Effector CD8-positive, alpha-beta T cell (primary cell): ENCODE data around the gene FEV.

Experiments
- DNase-seq: peaks from one replicate; lab custom pipeline; 2025; lab: John Stamatoyannopoulos, UW

The FEV gene

DNA sequence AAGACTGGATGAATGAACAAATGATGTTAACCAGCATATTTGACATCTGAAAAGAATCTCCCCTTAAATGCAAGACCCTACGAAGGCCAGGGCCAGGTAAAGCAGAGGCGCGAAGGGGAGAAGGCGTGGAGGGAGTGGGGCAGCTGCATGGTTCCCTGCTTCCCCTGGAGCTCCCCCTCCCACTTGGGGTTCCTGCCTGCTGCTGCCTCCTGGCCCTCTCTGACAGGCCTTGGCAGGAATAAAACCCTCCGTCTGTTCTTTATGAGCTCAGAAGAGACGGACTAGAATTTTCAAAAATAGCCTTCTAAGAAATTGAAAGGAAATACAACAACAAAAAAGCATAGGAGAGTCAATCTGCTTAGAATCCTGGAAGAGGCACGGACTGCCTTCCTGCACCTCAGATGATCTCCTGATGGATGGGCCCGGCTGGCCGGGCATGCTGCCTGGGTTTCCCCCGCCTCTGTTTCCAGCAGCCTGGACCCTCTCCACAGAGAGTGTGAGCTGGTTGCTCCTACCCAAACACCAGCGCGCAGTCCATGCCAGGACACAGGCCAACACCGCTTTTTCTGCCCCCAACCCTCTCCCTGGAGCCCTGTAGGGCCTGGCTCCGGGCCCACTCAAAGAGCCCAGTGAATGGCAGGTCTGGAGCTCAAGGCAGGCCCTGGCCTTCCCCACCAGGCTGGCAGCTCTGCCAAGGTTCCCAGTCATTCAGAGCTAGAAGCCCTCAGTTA lies 32.4 kb upstream of the FEV start:
- no peak for DNase-seq

- DNase-seq, result no peak
Observed at GRCh38 chr2:219016721-219017120, 31.7 kb upstream of the FEV start.

DNA sequence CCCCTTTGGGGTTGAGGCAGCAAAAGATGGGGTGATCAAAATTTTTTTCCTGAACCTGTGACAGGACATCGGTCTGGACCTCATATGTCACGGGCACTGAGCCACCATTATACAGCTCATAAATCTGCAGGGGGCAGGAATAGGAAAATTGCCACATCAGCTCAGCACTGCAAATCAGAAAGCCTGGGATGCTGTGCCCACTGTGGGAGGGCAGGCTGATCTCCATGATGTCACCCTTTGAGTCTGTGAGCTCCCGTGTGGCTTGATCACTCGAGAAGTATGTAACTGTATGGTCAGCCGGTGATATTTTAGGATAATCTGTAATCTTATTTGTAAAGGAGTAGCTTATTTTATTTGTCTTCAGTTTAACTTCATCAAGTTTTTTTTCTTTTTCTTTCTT lies 25.9 kb upstream of the FEV start:
- DNase-seq, result no peak

DNA sequence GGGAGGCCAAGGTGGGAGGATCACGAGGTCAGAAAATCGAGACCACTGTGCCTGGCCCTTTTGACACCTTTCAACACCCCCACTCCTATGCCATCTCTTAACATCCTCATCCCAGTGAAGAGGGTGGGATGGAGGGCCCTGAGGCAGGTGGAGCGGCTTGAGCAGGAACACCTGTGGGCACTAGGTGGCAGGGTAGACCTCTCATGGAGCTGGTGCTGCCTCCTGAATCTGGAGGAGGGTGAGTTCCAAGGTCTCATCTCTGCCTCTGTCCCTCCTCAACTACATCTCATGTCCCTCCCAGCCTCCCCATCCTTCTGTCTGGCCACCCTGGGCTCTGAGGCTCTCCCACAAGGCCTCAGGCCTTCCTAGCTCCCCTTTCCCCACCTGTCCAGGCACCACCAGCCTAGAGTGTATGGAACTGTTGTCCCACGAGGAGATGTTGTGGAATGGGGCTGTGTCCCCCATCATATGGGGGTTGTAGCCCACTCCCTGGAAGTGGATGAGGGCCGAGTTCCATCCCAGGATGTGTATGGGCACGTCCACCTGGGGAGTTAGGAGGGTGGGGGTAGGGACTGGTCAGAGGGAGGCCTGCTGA lies 25.3 kb upstream of the FEV start:
- DNase-seq, result no peak

- no peak for DNase-seq
Observed at GRCh38 chr2:219009294-219009693, 24.3 kb upstream of the FEV start.

- no peak for DNase-seq
Observed at GRCh38 chr2:219003979-219004378, 19.0 kb upstream of the FEV start.

GRCh38 chr2:219003267-219003634 lies 18.3 kb upstream of the FEV start:
- DNase-seq, result no peak

GRCh38 chr2:219002395-219003266 lies 17.6 kb upstream of the FEV start:
- DNase-seq, result peak; percentile 30

- DNase-seq, result no peak
Observed at GRCh38 chr2:219001577-219002394, 16.8 kb upstream of the FEV start.

DNA sequence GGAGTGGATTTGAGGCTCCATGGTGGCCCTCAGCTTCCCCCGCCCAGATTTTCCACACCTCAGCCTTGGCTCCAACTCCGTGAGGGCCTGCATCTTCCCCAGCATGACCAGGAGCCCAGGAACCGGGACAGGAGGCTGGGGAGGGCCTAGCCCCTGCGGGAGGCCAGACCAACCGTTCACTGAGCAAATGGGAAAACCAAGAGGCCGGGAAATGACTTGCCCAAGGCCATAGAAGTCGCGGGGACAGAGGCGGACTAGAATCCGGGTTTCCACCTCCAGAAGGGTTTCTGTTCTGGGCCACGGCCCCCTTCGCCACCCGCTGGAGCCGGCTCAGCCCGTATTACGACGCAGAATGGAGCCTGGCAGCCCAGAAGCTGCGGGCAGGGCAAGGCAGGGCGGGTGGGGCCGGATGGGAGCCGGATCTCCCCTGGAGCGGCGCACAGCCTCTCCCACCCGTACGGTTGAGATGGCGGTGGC lies 16.2 kb upstream of the FEV start:
- DNase-seq, result no peak

- DNase-seq, result no peak
Observed at GRCh38 chr2:219000569-219000960, 15.6 kb upstream of the FEV start.

GRCh38 chr2:218999881-219000568 lies 15.0 kb upstream of the FEV start:
- no peak for DNase-seq

DNA sequence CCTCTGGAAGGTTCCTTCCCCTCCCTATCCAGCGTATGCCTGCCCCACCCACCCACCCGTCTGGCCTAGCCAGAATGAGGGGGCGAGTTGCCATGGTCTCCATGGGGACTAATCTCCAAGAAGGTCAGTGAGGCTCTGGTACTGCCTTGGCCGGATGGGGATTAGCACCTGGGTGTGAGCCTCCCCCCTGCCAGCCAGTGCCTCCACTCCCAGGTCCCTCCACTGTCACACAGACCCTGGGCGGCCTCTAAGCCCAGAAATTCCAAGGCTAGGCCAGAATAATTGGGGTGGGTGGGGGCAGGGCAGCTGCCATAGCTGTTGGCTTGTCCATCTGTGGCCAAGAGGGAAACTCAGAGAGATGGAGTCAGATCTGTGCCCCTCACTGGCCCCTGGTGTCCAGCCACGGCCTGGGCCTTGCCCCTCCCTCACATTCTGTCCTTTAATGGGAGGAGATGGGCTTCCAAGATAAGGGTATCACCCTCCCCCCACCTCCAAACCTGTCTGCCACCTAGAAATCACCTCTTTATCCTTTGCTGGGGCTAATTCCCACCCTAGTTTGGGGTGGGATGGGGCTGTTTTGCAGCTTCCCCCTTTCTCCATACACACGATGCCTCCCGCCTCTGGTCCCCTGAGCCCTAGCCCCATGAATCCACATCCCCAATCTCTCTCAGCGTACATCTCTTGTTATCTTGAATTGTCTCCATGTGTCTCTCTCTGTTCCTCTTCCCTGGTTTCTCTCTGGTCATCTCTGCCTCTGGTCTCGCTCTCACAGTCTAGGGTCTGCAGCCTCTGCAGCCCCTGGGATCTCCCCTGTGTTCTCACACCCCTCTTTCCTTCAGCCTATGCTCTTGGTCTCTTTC lies 14.3 kb upstream of the FEV start:
- no peak for DNase-seq

- DNase-seq, result no peak
Observed at GRCh38 chr2:218998414-218999002, 13.5 kb upstream of the FEV start.

- DNase-seq, result no peak
Observed at GRCh38 chr2:218997731-218998130, 12.7 kb upstream of the FEV start.

DNA sequence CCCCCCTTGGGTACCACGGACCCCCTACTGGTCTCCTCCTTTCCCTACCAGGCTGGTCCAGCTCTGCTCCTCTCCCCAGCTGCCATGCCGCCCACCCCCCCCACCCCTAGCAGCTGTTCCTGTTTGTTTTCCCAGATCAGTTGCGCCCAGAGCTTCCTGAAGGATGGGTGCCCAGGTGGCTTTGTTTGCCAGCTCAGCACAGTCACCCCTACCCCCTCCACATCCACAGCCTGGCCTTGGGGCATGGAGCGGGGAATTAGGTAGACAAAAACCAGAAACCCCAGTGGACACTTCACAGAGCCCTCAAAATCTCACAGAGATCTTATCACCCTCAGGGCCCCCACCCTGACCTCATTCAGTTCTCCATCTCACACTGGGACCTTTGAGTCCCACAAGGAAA lies 12.0 kb upstream of the FEV start:
- DNase-seq, result no peak

DNA sequence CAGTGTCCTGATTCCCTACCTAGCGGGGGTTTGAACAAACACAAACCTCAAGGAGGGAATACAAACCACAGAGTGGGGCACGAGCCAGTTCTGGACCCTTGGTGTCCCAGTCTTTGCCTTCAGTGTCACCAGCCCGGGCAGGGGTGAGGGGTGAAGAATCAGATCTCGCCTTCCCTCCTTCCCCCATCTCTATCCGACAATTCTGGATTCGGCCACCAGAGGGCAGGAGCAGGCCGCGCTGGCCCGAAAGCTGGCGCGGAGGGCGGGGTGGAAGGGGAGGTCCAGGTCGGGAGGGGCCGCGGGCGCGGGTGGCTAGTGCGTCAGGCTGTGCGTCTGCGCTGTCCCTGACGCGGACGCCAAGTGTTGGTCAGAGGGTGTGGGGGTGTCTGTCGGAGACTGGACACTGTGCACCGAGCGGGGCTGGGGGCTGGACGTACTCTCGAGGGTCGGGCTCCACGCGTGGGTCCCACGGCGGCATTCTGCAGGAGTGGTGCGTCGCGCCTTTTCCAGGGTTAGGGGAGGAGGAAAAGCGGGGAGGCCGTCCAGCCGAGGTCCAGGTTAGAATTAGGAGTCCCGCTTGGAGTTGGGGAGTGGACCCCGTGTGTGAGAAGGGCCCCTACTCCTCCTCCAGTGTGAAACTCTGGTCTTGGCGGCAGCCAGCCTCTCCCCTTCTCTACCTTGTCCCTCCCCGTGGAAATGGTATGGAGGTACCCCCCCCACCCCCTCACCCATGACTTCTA lies 11.2 kb upstream of the FEV start:
- DNase-seq, result peak; percentile 62

- no peak for DNase-seq
Observed at GRCh38 chr2:218995561-218995960, 10.6 kb upstream of the FEV start.
